ENCODE data around the gene CASP1. TPM values are rescaled to one million over a fixed set of nuclear protein-coding genes. Genes with fewer than 3 reads are reported as not detected.

Gene CASP1
- total RNA-seq, 1 experiment from 2014 or later, result not detected

GRCh38 chr11:105052487-105052886 is 17.5 kb upstream of the CASP1 start:
- H2BK20ac ChIP-seq (ENCODE audit: low read depth, low read length, poor library complexity, severe bottlenecking), result no peak overlapping the region
- Mint-ChIP-seq H3K27me3 (ENCODE audit: low read depth) (no peaks in the 10 kb centered on the region), H3K9me3 (no peaks in the 10 kb centered on the region), H3K36me3 (ENCODE audit: insufficient read depth in 1 of 3, low read depth in 3 of 3) (no peaks in the 10 kb centered on the region), H3K4me3 (no peak overlapping the region), H3K27ac (no peak overlapping the region), H3K4me1 (no peaks in the 10 kb centered on the region)
- H4K20me1 ChIP-seq (ENCODE audit: control insufficient read depth, insufficient read depth, insufficient read length), result no peaks in the 10 kb centered on the region
- H2BK12ac ChIP-seq (ENCODE audit: insufficient read length, low read depth, low read length), result no peak overlapping the region
- no peak overlapping the region for H3K56ac ChIP-seq (ENCODE audit: insufficient read length, low read depth, low read length)
- H3K23ac ChIP-seq (ENCODE audit: insufficient read length, low read depth, low read length), result no peak overlapping the region
- no peak for DNase-seq
- H3K4me2 ChIP-seq (ENCODE audit: insufficient read depth, insufficient read length, low read length), result no peak overlapping the region
- no peak overlapping the region for H4K5ac ChIP-seq (ENCODE audit: insufficient read length, low read depth, low read length)
- H3K23me2 ChIP-seq (ENCODE audit: insufficient read length, low read depth, low read length, poor library complexity, severe bottlenecking), result no peaks in the 10 kb centered on the region
- no peak overlapping the region for H3K18ac ChIP-seq (ENCODE audit: insufficient read length, low read depth, low read length)
- H3K79me1 ChIP-seq (ENCODE audit: insufficient read depth, low read depth, low read length, poor library complexity, severe bottlenecking), result no peaks in the 10 kb centered on the region
- no peak for TF ChIP-seq CTCF (conservative IDR thresholded peaks at IDR 0.05)
- H3K27ac ChIP-seq (ENCODE audit: insufficient read length, low read depth, low read length), result no peak overlapping the region
- H2AK5ac ChIP-seq (ENCODE audit: insufficient read length, low read length), result no peak overlapping the region
- WGBS (ENCODE audit: extremely low coverage, insufficient read length, low lambda C conversion rate), result no CpG with 5 or more reads among the region's 3 CpGs
- no peak overlapping the region for H2BK120ac ChIP-seq (ENCODE audit: low read depth, low read length, poor library complexity, severe bottlenecking)
- no peaks in the 10 kb centered on the region for H3K27me3 ChIP-seq (ENCODE audit: insufficient read depth, low read length)
- no peak overlapping the region for H2BK15ac ChIP-seq (ENCODE audit: low read depth, low read length)
- H3K79me2 ChIP-seq (ENCODE audit: insufficient read depth, low read length), result no peaks in the 10 kb centered on the region
- H2BK5ac ChIP-seq (ENCODE audit: insufficient read length, low read length), result no peak overlapping the region
- H3K4ac ChIP-seq (ENCODE audit: low read depth, low read length), result no peak overlapping the region
- H3K9ac ChIP-seq (ENCODE audit: extremely low read depth, insufficient read length, low read length), result no peak overlapping the region
- H3K9me3 ChIP-seq (ENCODE audit: control insufficient read depth, low read depth, low read length), result no peaks in the 10 kb centered on the region
- H2AFZ ChIP-seq (ENCODE audit: low read length), result no peak overlapping the region
- H3T11ph ChIP-seq (ENCODE audit: low read length), result no peak overlapping the region
- H4K8ac ChIP-seq (replicated peaks; ENCODE audit: insufficient read length, low read depth, low read length), result no peak overlapping the region
- no peaks in the 10 kb centered on the region for H3K4me1 ChIP-seq (ENCODE audit: insufficient read depth, low read length)
- H4K91ac ChIP-seq (ENCODE audit: insufficient read length, low read depth, low read length), result no peak overlapping the region
- no peak overlapping the region for H3K14ac ChIP-seq (ENCODE audit: insufficient read depth, low read length)

All from H9 (cell line).